Stimulated activated CD4-positive, alpha-beta T cell treated with anti-CD3 and anti-CD28 coated beads, Interleukin-1b, Interleukin-23, amount 100 ng/mL, for 24 hours (primary cell): ENCODE measurements around the gene SLC25A48.

ENCODE experiments used
- DNase-seq, 4 experiments: peaks; one replicate each; pipeline ENCODE4 v3.0.0-alpha.2; 2020; ENCODE audit warnings: low read depth in 4 of 4, low spot score in 1 of 4

Gene SLC25A48

DNA sequence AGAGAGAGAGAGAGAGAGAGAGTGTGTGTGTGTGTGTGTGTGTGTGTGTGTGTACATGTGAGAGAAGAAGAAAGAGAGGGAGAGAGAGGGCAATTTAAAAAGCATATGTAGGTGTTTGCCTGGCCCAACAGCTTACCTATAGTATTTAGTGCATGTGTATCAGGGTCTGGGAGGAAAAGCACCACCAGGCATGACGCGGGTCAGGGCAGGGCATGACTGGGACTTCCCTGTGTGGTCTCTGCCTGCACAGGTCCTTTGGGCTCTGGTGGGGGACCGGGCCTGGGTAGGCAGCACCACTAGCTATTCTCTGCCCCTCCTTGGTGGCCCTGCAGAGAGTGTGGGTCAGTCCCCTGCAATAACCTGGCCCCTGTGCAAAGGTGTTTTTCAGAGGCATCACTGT is 45.1 kb downstream of the SLC25A48 start:
- DNase-seq: no peak

DNA sequence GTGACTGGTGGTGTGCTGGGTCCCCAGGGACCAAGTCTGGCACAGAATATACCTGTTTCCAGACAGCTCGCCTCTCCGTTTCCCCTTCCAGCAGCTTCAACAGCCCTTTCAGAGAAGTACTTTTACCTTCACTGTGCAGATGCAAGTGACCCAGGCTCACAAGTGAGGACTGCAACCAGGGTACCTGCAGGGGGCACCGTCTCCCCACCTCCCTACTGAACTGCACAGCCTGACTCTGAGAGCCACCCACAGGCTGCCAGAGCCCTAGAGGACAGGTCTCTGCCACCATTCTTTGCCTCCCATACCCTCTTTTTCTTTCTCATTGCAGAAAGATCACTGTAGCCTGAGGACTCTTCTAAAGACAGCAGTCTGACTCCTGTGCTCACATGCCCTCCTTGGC is 45.8 kb downstream of the SLC25A48 start:
- no peak for DNase-seq

DNA sequence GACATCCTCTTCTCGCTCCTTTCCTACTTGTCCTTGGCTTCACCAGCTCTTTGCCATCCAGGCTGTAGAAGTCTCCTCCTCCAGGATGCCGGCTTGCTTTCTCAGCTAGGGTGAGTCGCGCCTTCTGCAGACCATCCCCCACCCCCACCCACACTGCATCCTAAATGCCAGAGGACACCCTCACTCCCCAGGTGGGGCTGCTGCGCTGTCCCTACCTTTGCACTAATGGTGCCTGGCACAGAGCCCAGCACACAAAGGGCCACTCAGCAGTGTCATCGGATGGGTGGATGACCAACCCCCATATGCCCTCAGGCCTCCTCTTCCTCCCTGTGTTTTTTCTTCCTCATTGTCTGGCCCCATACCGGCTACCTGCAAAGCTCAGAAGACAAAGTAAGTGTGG is 46.3 kb downstream of the SLC25A48 start:
- no peak for DNase-seq

DNA sequence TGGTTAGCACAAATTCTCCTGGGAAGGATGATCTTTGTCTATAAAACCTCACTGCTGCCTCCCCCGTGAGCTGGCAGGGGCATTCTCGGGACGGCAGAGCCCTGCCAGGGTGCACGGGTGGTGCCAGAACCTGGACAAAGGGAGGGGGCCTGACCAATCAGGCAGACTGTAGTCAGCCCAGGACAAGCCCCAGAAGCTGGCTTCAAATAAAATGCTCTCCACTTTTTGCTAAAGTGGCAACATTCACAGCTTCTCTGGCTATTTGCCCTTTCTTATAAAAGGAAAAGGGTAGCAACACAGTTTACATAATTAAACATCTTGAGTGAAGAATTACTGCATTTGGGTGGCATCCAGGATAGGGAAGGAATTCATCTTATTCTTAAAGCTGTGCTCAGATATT is 46.8 kb downstream of the SLC25A48 start:
- no peak for DNase-seq

DNA sequence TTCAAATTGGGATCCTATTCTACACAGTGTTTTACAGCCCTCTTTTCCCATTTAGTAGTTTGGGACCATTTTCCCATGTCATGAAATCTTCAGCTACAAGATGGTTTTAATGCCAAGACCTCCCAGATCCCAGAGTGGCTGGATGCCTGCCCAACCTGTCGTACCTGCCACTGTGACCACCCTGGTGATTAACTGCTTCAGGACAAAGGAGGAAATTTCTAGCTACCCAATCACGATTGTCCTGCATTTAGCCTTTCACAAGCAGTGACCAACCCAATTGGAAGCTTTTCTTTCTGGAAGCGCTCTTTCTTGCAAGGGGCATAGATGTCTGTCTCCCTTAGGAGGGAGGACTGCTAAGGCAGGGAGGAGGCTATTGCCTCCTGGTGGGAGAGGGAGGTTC is 47.4 kb downstream of the SLC25A48 start:
- no peak for DNase-seq

DNA sequence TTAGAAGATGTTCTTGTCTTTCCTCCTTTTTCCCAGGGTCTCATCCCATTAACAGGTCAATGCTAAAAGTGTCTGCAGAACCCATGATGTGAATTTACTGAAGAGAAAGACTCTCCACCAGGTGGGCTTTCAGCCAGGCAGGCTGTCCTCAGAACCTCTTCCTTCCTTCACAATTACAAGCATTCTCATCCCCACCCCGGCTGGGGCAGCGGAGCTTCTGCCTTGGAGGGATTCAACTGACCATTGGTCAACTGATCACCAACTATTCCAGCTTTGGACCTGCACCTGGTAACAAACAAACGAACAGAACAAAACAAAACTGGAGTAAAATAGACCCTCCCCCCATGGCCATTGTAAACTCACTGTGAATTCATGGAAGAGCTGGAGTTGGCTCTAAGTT is 48.6 kb downstream of the SLC25A48 start:
- no peak for DNase-seq

DNA sequence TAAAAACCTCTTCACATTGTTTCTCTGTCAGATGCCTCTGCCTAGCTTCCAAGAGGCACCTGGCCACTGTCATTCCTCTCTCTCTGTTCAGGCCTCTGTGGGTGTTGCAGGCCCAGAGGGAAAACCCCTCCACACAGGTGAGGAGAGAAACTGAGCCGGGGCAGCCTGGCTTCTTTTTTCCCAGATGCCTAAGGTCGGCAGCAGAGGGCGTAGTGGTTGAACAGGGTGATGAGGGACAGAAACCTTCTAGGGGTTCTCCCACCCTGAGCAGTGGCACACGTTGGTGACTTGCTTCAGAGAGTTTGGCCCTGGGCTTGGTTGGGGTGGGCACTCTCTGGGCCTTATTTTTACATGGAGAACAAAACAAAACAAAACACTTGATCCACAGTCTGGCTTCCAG is 49.0 kb downstream of the SLC25A48 start:
- no peak for DNase-seq

DNA sequence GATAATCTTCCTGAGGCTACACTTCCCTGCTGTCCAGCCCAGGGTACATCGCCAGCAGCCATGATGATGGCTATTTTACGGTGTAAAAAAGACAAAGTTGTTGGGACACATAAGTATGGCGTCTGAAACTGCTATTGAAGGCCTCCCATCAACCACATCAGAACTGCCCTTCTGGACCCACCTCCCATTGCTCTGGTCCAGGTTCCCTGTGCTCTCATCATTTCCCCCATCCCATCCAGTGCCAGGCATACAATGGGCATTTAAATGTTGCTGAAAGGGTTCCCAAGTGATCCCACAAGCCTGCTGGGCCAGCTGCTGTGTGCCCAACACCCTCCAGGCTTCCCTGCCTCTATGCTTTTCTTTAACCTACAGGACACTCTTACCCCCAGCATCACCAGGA is 50.6 kb downstream of the SLC25A48 start:
- DNase-seq: no peak

DNA sequence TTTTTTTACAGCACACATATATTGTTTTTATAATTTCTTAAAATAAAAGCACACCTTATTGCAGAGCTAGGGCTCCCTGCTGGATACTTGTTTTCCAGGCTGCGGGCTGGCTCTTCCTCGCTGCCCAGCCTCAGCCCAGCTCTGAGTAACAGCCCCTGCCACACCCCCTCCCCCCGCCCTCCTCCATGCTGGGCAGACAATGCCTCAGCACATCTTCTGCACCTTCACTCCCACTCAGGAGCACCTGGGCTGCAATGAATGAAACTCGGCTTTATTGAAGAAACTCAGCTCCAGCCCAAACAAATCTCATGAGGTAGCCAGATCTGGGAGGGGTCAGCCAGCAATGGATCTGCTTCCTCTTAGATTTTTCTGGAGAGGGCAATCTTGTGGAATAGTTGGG is 51.7 kb downstream of the SLC25A48 start:
- no peak for DNase-seq

DNA sequence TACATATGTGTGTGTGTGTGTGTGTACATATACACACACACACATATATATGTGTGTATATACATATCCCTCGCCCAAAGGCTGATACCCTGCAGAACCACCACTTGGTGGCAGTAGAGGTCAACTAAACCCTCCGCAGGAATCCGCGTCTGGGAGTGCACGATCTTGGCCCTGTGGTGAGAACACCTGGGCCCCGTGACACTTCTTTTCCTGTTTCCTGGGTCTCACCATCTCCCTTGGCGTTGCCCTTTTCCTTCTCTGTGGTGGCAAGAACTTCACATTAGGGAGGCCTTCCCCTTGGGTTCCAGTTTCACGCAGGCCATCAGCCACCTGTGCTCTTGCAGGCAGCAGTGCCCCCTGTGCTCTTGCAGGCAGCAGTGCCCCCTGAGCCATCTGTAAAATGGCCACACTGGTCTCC is 53.0 kb downstream of the SLC25A48 start:
- peak; percentile 25 to 43 (median 38) for DNase-seq

DNA sequence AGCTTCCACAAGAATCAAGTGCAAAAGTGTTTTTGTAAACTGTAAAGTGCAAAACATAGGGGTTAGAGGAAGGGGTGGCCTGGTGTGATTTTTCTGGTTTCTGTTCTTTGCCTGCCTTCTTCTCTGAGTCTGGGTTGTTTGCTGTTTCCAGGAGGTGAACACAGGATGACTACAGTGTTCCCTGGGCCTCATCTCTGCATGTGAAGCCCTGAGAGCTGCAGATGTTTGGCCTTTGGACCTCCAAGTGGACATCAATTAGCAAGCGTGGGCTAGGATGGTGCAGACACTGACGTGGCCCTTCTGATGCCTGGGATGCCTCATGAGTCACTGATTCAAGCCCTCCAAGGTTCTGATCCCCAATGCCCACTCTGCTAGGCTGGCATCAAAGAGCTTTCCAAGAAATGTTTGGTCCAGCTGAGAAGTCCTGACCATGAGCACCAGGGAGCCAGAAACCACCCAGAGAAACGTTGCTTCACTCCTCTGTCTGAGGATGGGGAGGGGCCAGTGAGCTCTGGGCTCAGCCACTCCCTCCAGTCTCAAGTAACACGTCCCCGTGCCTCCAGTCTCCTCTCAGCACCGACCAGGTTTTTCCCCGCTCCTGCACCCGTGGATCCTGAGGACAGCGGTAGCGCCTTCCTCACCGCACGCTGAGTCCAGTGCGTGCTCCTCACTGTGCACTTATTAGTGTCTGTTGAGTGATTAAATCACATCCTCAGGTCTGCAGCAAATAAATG is 53.6 kb downstream of the SLC25A48 start:
- no peak for DNase-seq

DNA sequence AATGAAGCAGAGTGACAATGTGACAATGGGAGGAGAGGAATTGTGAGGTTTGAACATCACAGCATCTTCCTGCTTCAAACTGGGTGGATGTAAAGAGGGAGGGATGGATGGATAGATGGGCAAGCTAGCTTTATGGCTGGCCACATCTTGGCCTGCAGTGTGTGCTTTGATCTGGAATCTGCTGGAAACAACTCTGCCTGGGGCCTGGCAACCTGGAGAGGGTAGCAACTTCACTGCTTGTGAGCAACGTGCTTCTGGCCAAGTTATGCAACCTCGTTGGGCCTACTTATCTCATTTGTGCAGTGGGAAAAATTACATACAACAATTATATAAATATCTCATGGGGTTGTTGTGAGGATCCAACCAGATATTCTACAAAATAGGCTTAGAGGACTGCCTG is 55.8 kb downstream of the SLC25A48 start:
- DNase-seq: no peak

DNA sequence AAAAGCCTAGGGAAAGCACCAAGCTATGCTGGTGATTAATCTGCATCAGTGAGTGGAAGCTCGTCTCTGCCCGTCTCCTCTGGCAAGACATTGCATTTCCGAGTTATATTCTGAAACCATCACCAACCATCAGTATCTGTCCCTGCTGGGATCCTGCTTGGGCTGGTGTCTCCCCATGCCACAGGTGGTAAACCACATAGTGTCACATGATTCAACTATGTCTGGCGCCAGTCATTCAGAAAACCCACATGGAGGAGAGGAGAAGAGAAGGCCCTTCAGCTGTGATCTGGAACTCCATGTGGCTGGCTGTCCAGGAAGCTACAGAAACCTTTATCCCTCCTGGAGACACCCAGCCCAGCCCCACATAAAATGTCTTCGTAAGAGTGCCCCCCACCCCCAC is 56.4 kb downstream of the SLC25A48 start:
- DNase-seq: peak in 2 of 4 experiments; percentile 5 to 36

DNA sequence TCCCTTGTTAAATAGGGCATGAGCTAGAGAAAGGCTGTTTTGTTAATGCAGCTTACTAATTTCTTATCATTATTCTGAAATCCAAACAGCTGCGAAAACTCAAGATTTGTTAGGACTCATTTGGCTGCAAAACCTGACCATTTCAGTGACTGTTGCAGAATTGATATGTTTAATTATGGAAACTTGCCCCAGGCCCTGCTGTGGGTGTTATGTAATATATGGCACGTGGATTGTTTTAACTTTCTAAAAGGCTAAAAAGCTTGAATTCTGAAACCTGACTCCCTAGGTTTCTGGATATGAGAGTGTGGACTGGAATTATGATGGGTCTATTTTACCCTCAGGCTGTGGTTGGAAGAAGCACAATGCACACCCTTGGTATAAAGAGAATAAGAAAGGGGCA is 56.8 kb downstream of the SLC25A48 start:
- no peak for DNase-seq

DNA sequence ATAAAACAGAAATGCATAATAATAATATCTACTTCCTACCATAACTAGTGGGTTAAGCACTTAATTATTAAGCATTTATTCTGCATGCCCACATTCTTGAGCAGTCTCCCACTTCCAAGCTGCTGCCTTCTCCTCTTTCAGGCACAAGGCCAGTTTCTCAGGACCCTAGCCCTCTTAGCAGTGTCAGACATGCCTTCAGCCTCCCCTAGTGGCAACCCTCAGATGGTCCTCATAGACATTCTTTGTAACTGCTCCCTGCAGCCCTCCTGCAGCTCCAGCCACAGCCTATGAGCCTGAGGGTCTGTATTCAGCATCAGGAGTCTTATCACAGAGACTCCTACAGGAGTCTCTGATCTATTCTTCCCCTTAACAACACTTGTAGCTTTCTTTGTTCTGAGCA is 57.3 kb downstream of the SLC25A48 start:
- DNase-seq: no peak

DNA sequence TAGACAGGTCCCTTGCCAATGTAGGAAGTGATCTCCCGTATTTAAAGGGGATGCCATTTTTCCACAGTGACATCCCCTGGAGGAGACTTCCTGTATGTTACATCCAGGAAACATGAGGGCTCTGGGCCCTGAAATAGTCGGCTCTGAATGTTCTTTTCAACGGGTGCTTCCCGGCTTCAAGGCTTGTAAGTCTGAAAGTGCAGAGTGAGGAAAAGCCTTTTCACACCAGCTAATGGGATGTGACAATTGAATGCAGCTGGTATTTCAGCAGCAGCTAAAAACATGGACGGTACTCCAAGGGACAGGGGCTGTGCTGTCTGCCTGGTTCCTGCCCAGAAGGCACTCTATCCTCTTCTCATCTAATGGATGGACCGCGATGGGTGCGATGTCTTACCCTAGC is 59.8 kb downstream of the SLC25A48 start:
- no peak for DNase-seq

DNA sequence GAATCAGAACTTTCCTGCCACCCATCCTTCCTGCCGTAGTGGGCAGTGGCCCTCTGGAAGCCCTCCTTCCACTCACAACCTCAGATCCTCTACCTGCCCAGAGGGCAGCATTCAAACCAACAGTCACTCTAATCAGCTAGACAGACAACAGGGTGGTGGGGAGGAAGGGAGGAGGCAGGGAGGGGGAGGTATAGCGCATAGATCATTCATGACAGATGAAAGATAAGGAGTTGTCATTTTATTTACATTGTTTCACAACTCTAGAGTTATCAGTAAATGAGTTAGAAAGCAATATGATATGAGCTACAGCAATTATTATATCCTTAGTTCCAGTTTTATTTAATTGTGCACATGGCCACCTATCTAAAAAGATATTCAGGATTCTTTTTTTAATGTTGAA is 60.3 kb downstream of the SLC25A48 start:
- DNase-seq: no peak

DNA sequence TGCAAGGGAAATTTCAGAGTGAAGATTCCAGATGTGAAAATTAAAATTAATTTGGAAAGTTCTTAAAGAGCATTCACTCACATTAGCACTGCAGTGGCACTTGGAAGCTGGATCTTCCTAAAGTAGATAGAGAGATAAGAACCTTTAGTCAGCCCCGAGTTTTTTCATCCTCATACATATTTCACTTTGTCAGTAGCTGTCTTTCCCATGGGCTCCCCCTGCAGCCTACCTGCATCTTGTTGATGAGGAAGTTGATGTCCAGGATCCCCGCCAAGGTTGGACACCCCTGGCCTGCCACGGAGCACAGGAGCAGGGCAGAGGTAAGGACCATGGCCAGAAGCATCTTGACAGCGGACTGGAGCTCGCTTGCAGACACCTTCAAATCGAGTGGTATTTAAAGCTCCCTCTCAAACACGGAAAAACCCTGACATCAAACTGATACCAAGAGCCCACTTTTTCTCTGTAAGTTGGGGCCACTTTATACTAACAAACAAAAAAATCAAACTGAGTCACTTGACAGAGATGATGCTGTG is 61.1 kb downstream of the SLC25A48 start, which contains the start of gene IL9:
IL9 (minus strand) TSS at position 368 of the 533 bp plus-strand sequence; CDS start at position 343, 25 bp downstream.
- no peak for DNase-seq

DNA sequence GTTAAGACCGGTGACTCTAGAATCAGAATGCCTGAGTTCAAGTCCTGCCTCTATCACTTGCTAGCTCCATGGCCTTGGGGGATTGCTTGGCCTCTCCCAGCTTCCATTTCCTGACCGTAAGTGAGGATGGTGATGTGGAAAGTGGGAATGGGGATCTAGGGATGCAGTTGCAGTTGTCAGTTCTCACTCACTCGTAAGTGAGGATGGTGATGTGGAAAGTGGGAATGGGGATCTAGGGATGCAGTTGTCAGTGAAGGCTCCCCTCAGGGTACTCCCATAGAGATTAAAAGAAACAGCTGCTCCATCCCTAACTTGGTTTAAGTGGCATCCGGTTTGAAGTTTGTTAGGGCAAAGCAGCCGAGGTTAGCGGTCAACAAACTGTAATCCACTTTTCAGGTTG is 64.2 kb downstream of the SLC25A48 start:
- no peak for DNase-seq

DNA sequence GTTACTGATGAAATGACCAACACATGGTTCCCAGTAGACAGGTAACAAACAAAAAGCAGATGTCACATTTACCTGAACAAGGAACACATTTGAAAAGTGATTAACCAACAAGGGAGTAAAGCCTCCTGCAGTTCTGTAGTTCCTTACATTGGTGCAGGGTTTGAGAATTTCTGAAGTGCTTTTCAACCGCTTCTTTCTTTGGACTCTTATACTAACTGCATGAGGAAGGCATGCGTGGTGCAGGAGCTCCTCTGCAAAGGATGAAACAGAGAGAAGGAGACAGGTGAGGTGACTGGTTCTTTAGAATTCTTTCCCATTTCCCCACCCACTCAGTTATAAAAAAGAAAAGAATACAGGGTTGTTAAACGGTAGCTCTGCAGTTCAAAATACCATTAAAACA is 65.8 kb downstream of the SLC25A48 start:
- DNase-seq: no peak

DNA sequence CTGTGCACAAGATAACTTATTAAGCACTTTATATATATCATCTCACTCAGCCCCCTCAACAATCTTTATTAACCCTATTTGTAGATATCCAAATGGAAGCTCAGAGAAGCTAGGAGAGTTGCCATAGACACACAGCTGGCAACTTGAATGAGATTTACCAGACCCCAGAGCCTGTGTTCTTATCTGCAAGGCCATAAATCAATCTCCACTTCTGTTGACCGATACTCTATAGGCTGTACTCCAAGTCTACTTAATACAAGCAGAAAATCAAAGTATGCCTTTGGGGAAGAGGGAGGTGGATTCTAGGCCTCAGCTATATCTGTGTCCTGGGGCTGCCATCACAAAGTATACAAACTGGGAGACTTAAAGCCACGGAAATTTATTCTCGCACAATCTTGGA is 67.2 kb downstream of the SLC25A48 start:
- DNase-seq: no peak

DNA sequence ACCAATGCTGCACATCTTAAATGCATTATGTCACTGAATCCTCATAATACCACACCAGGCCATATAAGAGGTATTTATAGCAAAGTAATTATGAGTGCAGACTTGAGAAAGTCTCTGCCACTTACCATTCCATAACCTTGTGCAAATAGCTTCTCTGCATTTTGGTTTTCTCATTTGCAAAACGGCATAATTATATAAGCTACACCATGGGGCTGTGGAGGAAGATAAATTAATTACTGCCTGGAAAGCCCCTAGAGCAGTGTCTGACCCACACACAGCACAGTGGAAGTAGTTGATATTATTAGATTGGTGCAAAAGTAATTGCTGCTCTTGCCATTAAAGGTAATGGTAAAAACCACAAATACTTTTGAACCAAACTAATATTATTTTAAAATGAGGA is 70.7 kb downstream of the SLC25A48 start:
- no peak for DNase-seq
